PC-3 (cell line): ENCODE data around the gene ALG12.

Experiments used
- CTCF ChIP-seq: fragments of 300-600 bp; sonication (generic); conservative IDR thresholded peaks from 2 replicates; pipeline ENCODE4 v1.5.1; 2017; ENCODE audit warnings: antibody characterized with exemption, low read depth, mild to moderate bottlenecking, low read length
- EZH2 ChIP-seq: fragments of 300-600 bp; sonication (generic); IDR thresholded peaks from one replicate; pipeline ENCODE4 v1.6.1; 2017; ENCODE audit warnings: antibody characterized with exemption, mild to moderate bottlenecking, low read length; ENCODE audit not compliant: unreplicated experiment

DNA sequence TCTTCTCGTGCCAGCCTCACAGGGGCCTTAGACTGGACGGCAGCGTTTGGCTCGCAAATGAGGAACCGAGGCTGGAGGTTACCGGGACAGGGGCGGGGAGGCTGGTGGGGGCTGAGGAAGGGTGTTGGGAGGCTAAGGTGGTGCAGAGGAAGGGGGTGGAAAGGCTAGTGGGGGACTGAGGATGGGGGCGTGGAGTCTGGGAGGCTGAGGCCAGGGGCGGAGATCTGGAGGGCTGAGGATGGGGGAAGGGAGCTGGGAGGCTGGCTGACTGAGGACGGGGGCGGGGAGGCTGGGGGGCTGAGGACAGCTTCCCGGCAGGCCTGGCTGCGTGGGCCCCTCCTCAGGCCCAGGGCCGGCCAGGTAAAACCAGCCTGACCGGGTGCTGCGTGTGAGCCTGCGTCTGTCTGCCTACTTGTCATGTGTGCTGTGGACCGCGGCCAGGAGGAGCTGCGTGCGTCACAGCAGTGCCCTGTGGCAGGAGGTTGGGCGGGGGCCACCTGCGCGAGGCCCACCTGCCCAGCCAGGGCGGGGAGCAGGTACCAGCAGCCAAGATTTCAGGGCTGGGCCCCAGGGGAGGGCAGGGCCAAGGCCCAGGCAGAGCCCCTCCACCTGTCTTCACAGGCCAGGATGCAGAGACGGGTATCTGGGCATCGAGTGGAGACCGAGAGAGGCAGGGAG, 32.9 kb upstream of the ALG12 start:
- no peak for TF ChIP-seq CTCF
- TF ChIP-seq EZH2 = no peak
